Activated CD4-positive, alpha-beta memory T cell treated with anti-CD3 and anti-CD28 coated beads for 36 hours (primary cell): ENCODE results near the gene BNIP3. TPM values are rescaled to one million over a fixed set of nuclear protein-coding genes. Genes with fewer than 3 reads are reported as not detected.
A peak's percentile ranks its signal among the peaks of the same experiment; 100 is the strongest.

Experiments
- CTCF ChIA-PET: fragments of 350-600 bp; sonication (Branson Sonifier 250); formaldehyde crosslinking; loops from one replicate; lab custom pipeline; 2021; ENCODE audit warnings: antibody characterized with exemption, inconsistent platforms; lab: Charles Lee
- POLR2A ChIA-PET: fragments of 350-600 bp; sonication (Branson Sonifier 250); formaldehyde crosslinking; loops from one replicate; lab custom pipeline; 2021; ENCODE audit warnings: antibody characterized with exemption; lab: Charles Lee
- DNase-seq: peaks from one replicate; pipeline ENCODE4 v3.0.0-alpha.2; 2020
- H3K27ac Mint-ChIP-seq: one replicate; pipeline ENCODE4 v1.8.0; 2021; ENCODE audit warnings: mixed read lengths
- H3K27me3 Mint-ChIP-seq: one replicate; pipeline ENCODE4 v1.8.0; 2021; ENCODE audit warnings: mixed read lengths
- H3K36me3 Mint-ChIP-seq: one replicate; pipeline ENCODE4 v1.8.0; 2021; ENCODE audit warnings: mixed read lengths
- H3K4me1 Mint-ChIP-seq: one replicate; pipeline ENCODE4 v1.8.0; 2021; ENCODE audit warnings: low read depth, mixed read lengths
- H3K4me3 Mint-ChIP-seq: one replicate; pipeline ENCODE4 v1.8.0; 2021; ENCODE audit warnings: mild to moderate bottlenecking, mixed read lengths
- H3K9me3 Mint-ChIP-seq: one replicate; pipeline ENCODE4 v1.8.0; 2021; ENCODE audit warnings: mixed read lengths
- intact Hi-C: fragments of 100-400 bp; cut with micrococcal nuclease; formaldehyde crosslinking; loops from one replicate; pipeline ENCODE4 v1.15.1; 2023
- total RNA-seq, 2 experiments: library from RNA; stranded (reverse); gene quantifications; one replicate each; pipeline ENCODE4 v1.2.3, GENCODE V29; 2021

Gene BNIP3
- total RNA-seq, 2 experiments from 2014 or later, result 84.9 to 86.9 TPM

GRCh38 chr10:131975003-131975402 is 6.7 kb downstream of the BNIP3 start:
- Mint-ChIP-seq H3K27me3 (no peaks in the 10 kb centered on the region), H3K4me3 (no peak overlapping the region), H3K36me3 (peaks cover 41% of the 10 kb centered on the region), H3K4me1 (peaks cover 80% of the 10 kb centered on the region), H3K9me3 (no peaks in the 10 kb centered on the region), H3K27ac (peak overlapping the region; percentile 42)
- CTCF ChIA-PET, result interaction anchor here (1.0 to 5.0 kb wide), 2 partner anchors 48 to 89 kb away, joined by 7 to 24 read pairs; no protein-coding TSS in a partner anchor
- intact Hi-C loops, result no loop called here
- POLR2A ChIA-PET, result interaction anchor here (1.6 kb wide), 2 partner anchors 10 to 13 kb away, joined by 3 to 4 read pairs; no protein-coding TSS in a partner anchor
- no peak for DNase-seq

- Mint-ChIP-seq H3K27ac (peak overlapping the region; percentile 46), H3K9me3 (no peaks in the 10 kb centered on the region), H3K4me3 (no peak overlapping the region), H3K36me3 (peaks cover 40% of the 10 kb centered on the region), H3K4me1 (peaks cover 74% of the 10 kb centered on the region), H3K27me3 (no peaks in the 10 kb centered on the region)
- intact Hi-C loops, result no loop called here
- ChIA-PET POLR2A (interaction anchor here (1.6 to 2.4 kb wide), 3 partner anchors 7 to 12 kb away, joined by 3 to 18 read pairs (median 4); partner anchors contain the start of gene BNIP3), CTCF (interaction anchor here (2.3 to 5.0 kb wide), 2 partner anchors 49 to 88 kb away, joined by 12 to 24 read pairs; no protein-coding TSS in a partner anchor)
- DNase-seq, result no peak
Observed at GRCh38 chr10:131974034-131974817, 7.5 kb downstream of the BNIP3 start.

- Mint-ChIP-seq H3K4me3 (peak overlapping the region; percentile 66), H3K27me3 (no peaks in the 10 kb centered on the region), H3K36me3 (peaks cover 36% of the 10 kb centered on the region), H3K27ac (peak overlapping the region; percentile 89), H3K4me1 (peaks cover 67% of the 10 kb centered on the region), H3K9me3 (no peaks in the 10 kb centered on the region)
- POLR2A ChIA-PET, result interaction anchor here (1.2 to 2.4 kb wide), 3 partner anchors 8 to 73 kb away, joined by 5 to 18 read pairs (median 7); partner anchors contain the start of genes BNIP3 and PPP2R2D
- intact Hi-C loops, result loop anchor here (2.0 kb wide), 1 partner anchor 71 kb away; no protein-coding TSS in a partner anchor
- DNase-seq, result no peak
- CTCF ChIA-PET, result interaction anchor here (0.8 to 5.0 kb wide), 4 partner anchors 8 to 87 kb away, joined by 3 to 24 read pairs (median 8); no protein-coding TSS in a partner anchor
Observed at GRCh38 chr10:131973160-131973951, 8.4 kb downstream of the BNIP3 start.

GRCh38 chr10:131972474-131973071 is 9.2 kb downstream of the BNIP3 start:
- no peaks in the 10 kb centered on the region for H3K27me3 Mint-ChIP-seq
- peak overlapping the region; percentile 89 for H3K27ac Mint-ChIP-seq
- ChIA-PET CTCF (interaction anchor here (0.8 to 5.0 kb wide), 4 partner anchors 8 to 87 kb away, joined by 3 to 24 read pairs (median 8); no protein-coding TSS in a partner anchor), POLR2A (interaction anchor here (1.2 to 2.4 kb wide), 3 partner anchors 9 to 72 kb away, joined by 5 to 18 read pairs (median 7); partner anchors contain the start of genes BNIP3 and PPP2R2D)
- peak; percentile 58 for DNase-seq
- no peaks in the 10 kb centered on the region for H3K9me3 Mint-ChIP-seq
- H3K4me1 Mint-ChIP-seq, result peaks cover 60% of the 10 kb centered on the region
- H3K36me3 Mint-ChIP-seq, result peaks cover 34% of the 10 kb centered on the region
- intact Hi-C loops, result loop anchor here (1.0 to 2.0 kb wide), 2 partner anchors 9 to 70 kb away; partner anchors contain the start of gene BNIP3
- peak overlapping the region; percentile 66 for H3K4me3 Mint-ChIP-seq

GRCh38 chr10:131971591-131971990 is 10.1 kb downstream of the BNIP3 start:
- ChIA-PET CTCF (interaction anchor here (2.3 to 5.0 kb wide), 2 partner anchors 51 to 86 kb away, joined by 12 to 24 read pairs; no protein-coding TSS in a partner anchor), POLR2A (interaction anchor here (1.2 to 2.4 kb wide), 3 partner anchors 10 to 71 kb away, joined by 5 to 18 read pairs (median 7); partner anchors contain the start of genes BNIP3 and PPP2R2D)
- H3K4me3 Mint-ChIP-seq, result no peak overlapping the region
- peaks cover 35% of the 10 kb centered on the region for H3K36me3 Mint-ChIP-seq
- no peaks in the 10 kb centered on the region for H3K27me3 Mint-ChIP-seq
- DNase-seq, result no peak
- H3K27ac Mint-ChIP-seq, result peak overlapping the region; percentile 47
- H3K4me1 Mint-ChIP-seq, result peaks cover 53% of the 10 kb centered on the region
- H3K9me3 Mint-ChIP-seq, result no peaks in the 10 kb centered on the region
- intact Hi-C loops, result no loop called here

GRCh38 chr10:131970946-131971345 is 10.8 kb downstream of the BNIP3 start:
- H3K27me3 Mint-ChIP-seq, result no peaks in the 10 kb centered on the region
- H3K9me3 Mint-ChIP-seq, result no peaks in the 10 kb centered on the region
- intact Hi-C loops, result no loop called here
- POLR2A ChIA-PET, result no interaction called here
- peak overlapping the region; percentile 47 for H3K27ac Mint-ChIP-seq
- no peak for DNase-seq
- CTCF ChIA-PET, result no interaction called here
- no peak overlapping the region for H3K4me3 Mint-ChIP-seq
- peaks cover 37% of the 10 kb centered on the region for H3K36me3 Mint-ChIP-seq
- peaks cover 47% of the 10 kb centered on the region for H3K4me1 Mint-ChIP-seq

GRCh38 chr10:131968949-131969348 is 12.8 kb downstream of the BNIP3 start:
- Mint-ChIP-seq H3K9me3 (no peaks in the 10 kb centered on the region), H3K4me1 (peaks cover 42% of the 10 kb centered on the region), H3K27me3 (no peaks in the 10 kb centered on the region), H3K4me3 (no peak overlapping the region), H3K27ac (no peak overlapping the region), H3K36me3 (peaks cover 37% of the 10 kb centered on the region)
- POLR2A ChIA-PET, result no interaction called here
- no peak for DNase-seq
- intact Hi-C loops, result no loop called here
- CTCF ChIA-PET, result no interaction called here

GRCh38 chr10:131964298-131964697 is 17.4 kb downstream of the BNIP3 start:
- peaks cover 10% of the 10 kb centered on the region for H3K36me3 Mint-ChIP-seq
- H3K4me3 Mint-ChIP-seq, result no peak overlapping the region
- DNase-seq, result no peak
- ChIA-PET POLR2A (interaction anchor here (0.6 kb wide), 1 partner anchor 16 kb away, joined by 4 read pairs; no protein-coding TSS in a partner anchor), CTCF (interaction anchor here (1.2 kb wide), 1 partner anchor 59 kb away, joined by 7 read pairs; no protein-coding TSS in a partner anchor)
- H3K27ac Mint-ChIP-seq, result no peak overlapping the region
- intact Hi-C loops, result no loop called here
- peaks cover 18% of the 10 kb centered on the region for H3K4me1 Mint-ChIP-seq
- no peaks in the 10 kb centered on the region for H3K9me3 Mint-ChIP-seq
- H3K27me3 Mint-ChIP-seq, result no peaks in the 10 kb centered on the region

GRCh38 chr10:131963811-131964210 is 17.9 kb downstream of the BNIP3 start:
- H3K27me3 Mint-ChIP-seq, result no peaks in the 10 kb centered on the region
- intact Hi-C loops, result no loop called here
- POLR2A ChIA-PET, result no interaction called here
- H3K36me3 Mint-ChIP-seq, result peaks cover 9% of the 10 kb centered on the region
- H3K27ac Mint-ChIP-seq, result no peak overlapping the region
- CTCF ChIA-PET, result no interaction called here
- no peak for DNase-seq
- peaks cover 18% of the 10 kb centered on the region for H3K4me1 Mint-ChIP-seq
- H3K9me3 Mint-ChIP-seq, result no peaks in the 10 kb centered on the region
- H3K4me3 Mint-ChIP-seq, result no peak overlapping the region

GRCh38 chr10:131963350-131963749 is 18.4 kb downstream of the BNIP3 start:
- DNase-seq, result no peak
- POLR2A ChIA-PET, result no interaction called here
- Mint-ChIP-seq H3K36me3 (peaks cover 7% of the 10 kb centered on the region), H3K9me3 (no peaks in the 10 kb centered on the region), H3K27ac (no peak overlapping the region), H3K27me3 (no peaks in the 10 kb centered on the region), H3K4me1 (peaks cover 18% of the 10 kb centered on the region), H3K4me3 (no peak overlapping the region)
- CTCF ChIA-PET, result no interaction called here
- intact Hi-C loops, result no loop called here
